ENCODE measurements around the gene RNF111. TPM values are rescaled to one million over a fixed set of nuclear protein-coding genes. Genes with fewer than 3 reads are reported as not detected.
A peak's percentile ranks its signal among the peaks of the same experiment; 100 is the strongest.

Gene RNF111
- total and polyA plus RNA-seq, 9 of the 15 experiments (the other 6 are each of a cell fraction or from before 2014, with no cell fraction given) = 7.9 to 26.0 (median 14.4) TPM

DNA sequence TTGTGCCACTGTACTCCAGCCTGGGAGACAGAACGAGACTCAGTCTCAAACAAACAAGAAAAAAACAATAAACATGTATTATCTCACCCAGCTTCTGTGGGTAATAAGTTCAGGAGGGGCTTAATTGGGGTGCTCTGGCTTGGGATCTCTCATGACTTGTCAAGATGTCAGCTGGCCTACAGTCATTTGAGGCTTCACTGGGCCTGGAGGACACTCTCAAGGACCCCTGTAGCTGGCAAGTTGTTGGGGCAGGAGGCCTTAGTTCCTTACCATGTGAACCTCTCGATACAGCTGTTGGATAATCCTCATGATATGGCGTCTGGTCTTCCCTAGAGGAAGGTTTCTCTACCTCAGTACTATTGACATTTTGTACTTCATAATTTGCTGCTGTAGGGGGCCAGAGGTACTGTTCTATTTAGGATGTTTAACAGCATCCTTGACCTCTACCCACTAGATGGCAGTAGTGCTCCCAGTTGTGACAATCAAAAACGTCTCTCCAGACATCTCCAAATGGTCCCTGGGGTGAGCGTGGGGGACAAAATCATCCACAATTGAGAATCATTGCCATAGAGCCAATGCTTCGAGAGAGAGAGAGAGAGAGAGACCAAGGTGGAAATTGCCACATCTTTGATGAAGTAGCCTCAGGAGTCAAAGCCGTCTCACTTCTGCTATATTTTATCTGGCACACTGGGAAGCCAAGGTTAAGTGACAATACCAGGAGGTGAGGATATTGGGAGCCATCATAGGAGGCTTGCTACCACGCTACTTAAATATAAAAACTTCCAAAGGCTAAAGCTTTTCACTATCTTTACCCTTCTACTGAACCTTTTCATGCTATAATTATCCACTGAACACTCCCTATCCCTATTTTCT is 30.1 kb upstream of the RNF111 start (continued):
- TF ChIP-seq MBD1 (CRISPR knock-in tag; IDR thresholded peaks at IDR 0.05) (no peak), RBM17 (IDR thresholded peaks at IDR 0.05; ENCODE audit: borderline replicate concordance, low read depth, low read length) (no peak), NEUROD1 (IDR thresholded peaks at IDR 0.05; ENCODE audit: borderline replicate concordance, low read depth, low read length, partially characterized antibody) (no peak), KAT8 (IDR thresholded peaks at IDR 0.05; ENCODE audit: low read depth) (no peak), ZBED1 (IDR thresholded peaks at IDR 0.05) (no peak), CREM (IDR thresholded peaks at IDR 0.05; ENCODE audit: low read depth) (0 out of 2 replicates have a peak, but pooled peaks have one; percentile 23), POLR2A (conservative IDR thresholded peaks at IDR 0.05) (no peak), ZNF583 (CRISPR knock-in tag; IDR thresholded peaks at IDR 0.05) (no peak), SOX6 (IDR thresholded peaks at IDR 0.05) (no peak), HDAC6 (IDR thresholded peaks at IDR 0.05; ENCODE audit: low read depth, low read length) (no peak), STAT5B (CRISPR knock-in tag; IDR thresholded peaks at IDR 0.05) (no peak), OTX1 (CRISPR knock-in tag; IDR thresholded peaks at IDR 0.05) (no peak), FUS (optimal IDR thresholded peaks at IDR 0.05; ENCODE audit: low read depth, low read length) (no peak), ZNF140 (CRISPR knock-in tag; IDR thresholded peaks at IDR 0.05) (no peak), XRCC5 (IDR thresholded peaks at IDR 0.05; ENCODE audit: low read depth, low read length) (no peak), ZBTB9 (CRISPR knock-in tag; IDR thresholded peaks at IDR 0.05) (no peak), C11orf30 (IDR thresholded peaks at IDR 0.05; ENCODE audit: low read depth) (no peak)
- TF ChIP-seq, protein P1, sequence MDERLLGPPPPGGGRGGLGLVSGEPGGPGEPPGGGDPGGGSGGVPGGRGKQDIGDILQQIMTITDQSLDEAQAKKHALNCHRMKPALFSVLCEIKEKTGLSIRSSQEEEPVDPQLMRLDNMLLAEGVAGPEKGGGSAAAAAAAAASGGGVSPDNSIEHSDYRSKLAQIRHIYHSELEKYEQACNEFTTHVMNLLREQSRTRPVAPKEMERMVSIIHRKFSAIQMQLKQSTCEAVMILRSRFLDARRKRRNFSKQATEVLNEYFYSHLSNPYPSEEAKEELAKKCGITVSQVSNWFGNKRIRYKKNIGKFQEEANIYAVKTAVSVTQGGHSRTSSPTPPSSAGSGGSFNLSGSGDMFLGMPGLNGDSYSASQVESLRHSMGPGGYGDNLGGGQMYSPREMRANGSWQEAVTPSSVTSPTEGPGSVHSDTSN (CRISPR knock-in tag; IDR thresholded peaks at IDR 0.05; ENCODE audit: low read depth) = no peak
- TF ChIP-seq, protein P1 (tag; conservative IDR thresholded peaks at IDR 0.05; ENCODE audit: low read depth) = peak; percentile 47; the same call in 1 of the 2 replicates
- TF ChIP-seq, protein P2, sequence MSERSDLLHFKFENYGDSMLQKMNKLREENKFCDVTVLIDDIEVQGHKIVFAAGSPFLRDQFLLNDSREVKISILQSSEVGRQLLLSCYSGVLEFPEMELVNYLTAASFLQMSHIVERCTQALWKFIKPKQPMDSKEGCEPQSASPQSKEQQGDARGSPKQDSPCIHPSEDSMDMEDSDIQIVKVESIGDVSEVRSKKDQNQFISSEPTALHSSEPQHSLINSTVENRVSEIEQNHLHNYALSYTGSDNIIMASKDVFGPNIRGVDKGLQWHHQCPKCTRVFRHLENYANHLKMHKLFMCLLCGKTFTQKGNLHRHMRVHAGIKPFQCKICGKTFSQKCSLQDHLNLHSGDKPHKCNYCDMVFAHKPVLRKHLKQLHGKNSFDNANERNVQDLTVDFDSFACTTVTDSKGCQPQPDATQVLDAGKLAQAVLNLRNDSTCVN (CRISPR knock-in tag; IDR thresholded peaks at IDR 0.05) = no peak
- TF ChIP-seq, protein P3, sequence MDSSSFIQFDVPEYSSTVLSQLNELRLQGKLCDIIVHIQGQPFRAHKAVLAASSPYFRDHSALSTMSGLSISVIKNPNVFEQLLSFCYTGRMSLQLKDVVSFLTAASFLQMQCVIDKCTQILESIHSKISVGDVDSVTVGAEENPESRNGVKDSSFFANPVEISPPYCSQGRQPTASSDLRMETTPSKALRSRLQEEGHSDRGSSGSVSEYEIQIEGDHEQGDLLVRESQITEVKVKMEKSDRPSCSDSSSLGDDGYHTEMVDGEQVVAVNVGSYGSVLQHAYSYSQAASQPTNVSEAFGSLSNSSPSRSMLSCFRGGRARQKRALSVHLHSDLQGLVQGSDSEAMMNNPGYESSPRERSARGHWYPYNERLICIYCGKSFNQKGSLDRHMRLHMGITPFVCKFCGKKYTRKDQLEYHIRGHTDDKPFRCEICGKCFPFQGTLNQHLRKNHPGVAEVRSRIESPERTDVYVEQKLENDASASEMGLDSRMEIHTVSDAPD (CRISPR knock-in tag; IDR thresholded peaks at IDR 0.05) = no peak

Data from K562 (cell line).